Measurements from ENCODE around the gene INF2. TPM values are rescaled to one million over a fixed set of nuclear protein-coding genes. Genes with fewer than 3 reads are reported as not detected.

The INF2 gene
- total and polyA plus RNA-seq, 4 donors = 13.1 to 51.6 (median 25.5) TPM

DNA sequence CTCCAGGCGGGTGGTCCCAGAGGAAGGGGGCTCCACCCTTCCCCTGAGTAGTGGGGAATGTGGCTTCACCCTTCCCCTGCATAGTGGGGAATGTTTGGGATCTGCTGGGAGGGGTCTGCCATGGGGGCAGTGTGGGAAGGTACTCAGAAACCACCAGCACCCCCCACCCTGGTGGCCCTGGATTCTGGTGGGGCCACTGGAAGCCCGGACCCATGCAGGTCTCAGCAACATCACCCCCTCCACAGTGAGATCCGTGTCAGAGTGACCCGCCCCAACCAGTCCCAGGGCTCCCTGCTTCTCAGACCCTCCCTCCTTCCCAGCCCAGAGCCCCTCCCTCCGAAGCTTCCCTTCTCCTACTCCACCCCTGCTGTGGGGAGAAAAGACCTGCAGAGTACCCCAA, 30.3 kb upstream of the INF2 start:
- Histone ChIP-seq H3K4me3 (ENCODE audit: low read depth in 1 of 3, low read length in 3 of 3) (no peak overlapping the region), H3K27ac (ENCODE audit: low read depth in 1 of 2, low read length in 2 of 2) (no peak overlapping the region), H3K9me3 (ENCODE audit: control insufficient read depth in 4 of 4, low read length in 3 of 4) (no peaks in the 10 kb centered on the region), H3K36me3 (ENCODE audit: control insufficient read depth in 4 of 4, insufficient read depth in 3 of 4, low read depth in 1 of 4, low read length in 3 of 4) (no peaks in the 10 kb centered on the region), H3K9ac (ENCODE audit: low read depth in 1 of 2, low read length in 2 of 2) (no peak overlapping the region), H3K4me1 (ENCODE audit: control insufficient read depth in 4 of 4, insufficient read depth in 4 of 4, low read length in 3 of 4) (peaks cover 5 to 21% (median 12%) of the 10 kb centered on the region in 4 donors), H3K27me3 (ENCODE audit: control insufficient read depth in 4 of 4, insufficient read depth in 4 of 4, low read length in 3 of 4) (no peaks in the 10 kb centered on the region)
- 74% methylated on average over 5 of the region's 5 CpGs for WGBS
- TF ChIP-seq TAF1 (conservative IDR thresholded peaks at IDR 0.05) = no peak
- TF ChIP-seq EGR1 (IDR thresholded peaks at IDR 0.05; ENCODE audit: low read depth in 2 of 2) = no peak
- no peak for TF ChIP-seq SP1 (IDR thresholded peaks at IDR 0.05)
- no peak for TF ChIP-seq RXRA (IDR thresholded peaks at IDR 0.05)
- no peak for TF ChIP-seq GABPA (IDR thresholded peaks at IDR 0.05 in 1 of 2, conservative IDR thresholded peaks at IDR 0.05 in 1 of 2)
- TF ChIP-seq, protein P1, sequence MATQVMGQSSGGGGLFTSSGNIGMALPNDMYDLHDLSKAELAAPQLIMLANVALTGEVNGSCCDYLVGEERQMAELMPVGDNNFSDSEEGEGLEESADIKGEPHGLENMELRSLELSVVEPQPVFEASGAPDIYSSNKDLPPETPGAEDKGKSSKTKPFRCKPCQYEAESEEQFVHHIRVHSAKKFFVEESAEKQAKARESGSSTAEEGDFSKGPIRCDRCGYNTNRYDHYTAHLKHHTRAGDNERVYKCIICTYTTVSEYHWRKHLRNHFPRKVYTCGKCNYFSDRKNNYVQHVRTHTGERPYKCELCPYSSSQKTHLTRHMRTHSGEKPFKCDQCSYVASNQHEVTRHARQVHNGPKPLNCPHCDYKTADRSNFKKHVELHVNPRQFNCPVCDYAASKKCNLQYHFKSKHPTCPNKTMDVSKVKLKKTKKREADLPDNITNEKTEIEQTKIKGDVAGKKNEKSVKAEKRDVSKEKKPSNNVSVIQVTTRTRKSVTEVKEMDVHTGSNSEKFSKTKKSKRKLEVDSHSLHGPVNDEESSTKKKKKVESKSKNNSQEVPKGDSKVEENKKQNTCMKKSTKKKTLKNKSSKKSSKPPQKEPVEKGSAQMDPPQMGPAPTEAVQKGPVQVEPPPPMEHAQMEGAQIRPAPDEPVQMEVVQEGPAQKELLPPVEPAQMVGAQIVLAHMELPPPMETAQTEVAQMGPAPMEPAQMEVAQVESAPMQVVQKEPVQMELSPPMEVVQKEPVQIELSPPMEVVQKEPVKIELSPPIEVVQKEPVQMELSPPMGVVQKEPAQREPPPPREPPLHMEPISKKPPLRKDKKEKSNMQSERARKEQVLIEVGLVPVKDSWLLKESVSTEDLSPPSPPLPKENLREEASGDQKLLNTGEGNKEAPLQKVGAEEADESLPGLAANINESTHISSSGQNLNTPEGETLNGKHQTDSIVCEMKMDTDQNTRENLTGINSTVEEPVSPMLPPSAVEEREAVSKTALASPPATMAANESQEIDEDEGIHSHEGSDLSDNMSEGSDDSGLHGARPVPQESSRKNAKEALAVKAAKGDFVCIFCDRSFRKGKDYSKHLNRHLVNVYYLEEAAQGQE (IDR thresholded peaks at IDR 0.05) = no peak
- no peak for TF ChIP-seq NR2F2 (IDR thresholded peaks at IDR 0.05)
- TF ChIP-seq YY1 (IDR thresholded peaks at IDR 0.05) = no peak
- TF ChIP-seq, protein P2, sequence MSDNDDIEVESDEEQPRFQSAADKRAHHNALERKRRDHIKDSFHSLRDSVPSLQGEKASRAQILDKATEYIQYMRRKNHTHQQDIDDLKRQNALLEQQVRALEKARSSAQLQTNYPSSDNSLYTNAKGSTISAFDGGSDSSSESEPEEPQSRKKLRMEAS (IDR thresholded peaks at IDR 0.05) = no peak
- TF ChIP-seq, protein P3, sequence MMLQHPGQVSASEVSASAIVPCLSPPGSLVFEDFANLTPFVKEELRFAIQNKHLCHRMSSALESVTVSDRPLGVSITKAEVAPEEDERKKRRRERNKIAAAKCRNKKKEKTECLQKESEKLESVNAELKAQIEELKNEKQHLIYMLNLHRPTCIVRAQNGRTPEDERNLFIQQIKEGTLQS (IDR thresholded peaks at IDR 0.05) = no peak
- TF ChIP-seq FOXA2 (IDR thresholded peaks at IDR 0.05) = no peak
- no peak for TF ChIP-seq HNF4G (IDR thresholded peaks at IDR 0.05)
- no peak for TF ChIP-seq FOXA1 (IDR thresholded peaks at IDR 0.05)
- TF ChIP-seq JUND (IDR thresholded peaks at IDR 0.05) = no peak
- TF ChIP-seq, protein P4, sequence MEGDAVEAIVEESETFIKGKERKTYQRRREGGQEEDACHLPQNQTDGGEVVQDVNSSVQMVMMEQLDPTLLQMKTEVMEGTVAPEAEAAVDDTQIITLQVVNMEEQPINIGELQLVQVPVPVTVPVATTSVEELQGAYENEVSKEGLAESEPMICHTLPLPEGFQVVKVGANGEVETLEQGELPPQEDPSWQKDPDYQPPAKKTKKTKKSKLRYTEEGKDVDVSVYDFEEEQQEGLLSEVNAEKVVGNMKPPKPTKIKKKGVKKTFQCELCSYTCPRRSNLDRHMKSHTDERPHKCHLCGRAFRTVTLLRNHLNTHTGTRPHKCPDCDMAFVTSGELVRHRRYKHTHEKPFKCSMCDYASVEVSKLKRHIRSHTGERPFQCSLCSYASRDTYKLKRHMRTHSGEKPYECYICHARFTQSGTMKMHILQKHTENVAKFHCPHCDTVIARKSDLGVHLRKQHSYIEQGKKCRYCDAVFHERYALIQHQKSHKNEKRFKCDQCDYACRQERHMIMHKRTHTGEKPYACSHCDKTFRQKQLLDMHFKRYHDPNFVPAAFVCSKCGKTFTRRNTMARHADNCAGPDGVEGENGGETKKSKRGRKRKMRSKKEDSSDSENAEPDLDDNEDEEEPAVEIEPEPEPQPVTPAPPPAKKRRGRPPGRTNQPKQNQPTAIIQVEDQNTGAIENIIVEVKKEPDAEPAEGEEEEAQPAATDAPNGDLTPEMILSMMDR (IDR thresholded peaks at IDR 0.05; ENCODE audit: low read depth, low read length, missing input control) = no peak
- TF ChIP-seq RAD21 (IDR thresholded peaks at IDR 0.05) = no peak
- TF ChIP-seq, protein P5, sequence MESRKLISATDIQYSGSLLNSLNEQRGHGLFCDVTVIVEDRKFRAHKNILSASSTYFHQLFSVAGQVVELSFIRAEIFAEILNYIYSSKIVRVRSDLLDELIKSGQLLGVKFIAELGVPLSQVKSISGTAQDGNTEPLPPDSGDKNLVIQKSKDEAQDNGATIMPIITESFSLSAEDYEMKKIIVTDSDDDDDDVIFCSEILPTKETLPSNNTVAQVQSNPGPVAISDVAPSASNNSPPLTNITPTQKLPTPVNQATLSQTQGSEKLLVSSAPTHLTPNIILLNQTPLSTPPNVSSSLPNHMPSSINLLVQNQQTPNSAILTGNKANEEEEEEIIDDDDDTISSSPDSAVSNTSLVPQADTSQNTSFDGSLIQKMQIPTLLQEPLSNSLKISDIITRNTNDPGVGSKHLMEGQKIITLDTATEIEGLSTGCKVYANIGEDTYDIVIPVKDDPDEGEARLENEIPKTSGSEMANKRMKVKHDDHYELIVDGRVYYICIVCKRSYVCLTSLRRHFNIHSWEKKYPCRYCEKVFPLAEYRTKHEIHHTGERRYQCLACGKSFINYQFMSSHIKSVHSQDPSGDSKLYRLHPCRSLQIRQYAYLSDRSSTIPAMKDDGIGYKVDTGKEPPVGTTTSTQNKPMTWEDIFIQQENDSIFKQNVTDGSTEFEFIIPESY (IDR thresholded peaks at IDR 0.05) = no peak
- DNase-seq (ENCODE audit: low spot score) = no peak
